Activated CD4-positive, alpha-beta T cell treated with anti-CD3 and anti-CD28 coated beads, Interleukin-2, amount 10 ng/mL, durations not matched to agents 7 days and 5 days (primary cell): ENCODE measurements around the gene TBL1X. TPM values are rescaled to one million over a fixed set of nuclear protein-coding genes. Genes with fewer than 3 reads are reported as not detected.

ENCODE experiments used
- CTCF ChIA-PET: fragments of 350-600 bp; sonication (Branson Sonifier 250); formaldehyde crosslinking; loops from one replicate; lab custom pipeline; 2021; ENCODE audit warnings: antibody characterized with exemption; lab: Charles Lee
- POLR2A ChIA-PET: fragments of 350-600 bp; sonication (Branson Sonifier 250); formaldehyde crosslinking; loops from one replicate; lab custom pipeline; 2021; ENCODE audit warnings: antibody characterized with exemption; lab: Charles Lee
- DNase-seq: peaks from one replicate; pipeline ENCODE4 v3.0.0-alpha.2; 2020
- H3K27ac Mint-ChIP-seq: one replicate; pipeline ENCODE4 v1.8.0; 2021; ENCODE audit warnings: mild to moderate bottlenecking, moderate library complexity, mixed read lengths
- H3K27me3 Mint-ChIP-seq: one replicate; pipeline ENCODE4 v1.8.0; 2021; ENCODE audit warnings: mixed read lengths
- H3K36me3 Mint-ChIP-seq: one replicate; pipeline ENCODE4 v1.8.0; 2021; ENCODE audit warnings: low read depth, mixed read lengths
- H3K4me1 Mint-ChIP-seq: one replicate; pipeline ENCODE4 v1.8.0; 2021; ENCODE audit warnings: mixed read lengths
- H3K4me3 Mint-ChIP-seq: one replicate; pipeline ENCODE4 v1.8.0; 2021; ENCODE audit warnings: mild to moderate bottlenecking, moderate library complexity, mixed read lengths
- H3K9me3 Mint-ChIP-seq: one replicate; pipeline ENCODE4 v1.8.0; 2021; ENCODE audit warnings: mixed read lengths
- total RNA-seq, 2 experiments: library from RNA; stranded (reverse); gene quantifications; one replicate each; pipeline ENCODE4 v1.2.3, GENCODE V29; 2021

Gene TBL1X
- total RNA-seq, 2 experiments from 2014 or later = 21.2 to 23.6 TPM

DNA sequence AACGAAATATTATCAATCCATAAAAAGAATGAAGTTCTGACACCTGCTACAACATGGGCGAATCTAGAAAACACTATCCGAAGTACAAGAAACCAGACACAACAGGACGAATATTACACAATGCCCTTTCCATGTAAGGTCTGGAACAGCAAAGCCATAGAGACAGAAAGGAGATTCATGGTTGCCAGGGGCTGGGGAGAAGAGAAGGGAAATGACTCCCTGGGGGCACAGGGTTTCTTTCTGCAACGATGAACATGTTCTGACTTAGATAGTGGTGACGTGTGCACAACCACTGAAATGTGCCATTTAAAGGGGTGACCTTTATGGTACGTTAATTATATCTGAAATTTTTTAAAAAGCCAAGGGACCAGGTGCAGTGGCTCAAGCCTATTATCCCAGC, 272.5 kb downstream of the TBL1X start:
- CTCF ChIA-PET = no interaction called here
- DNase-seq = no peak
- Mint-ChIP-seq H3K4me1 (no peaks in the 10 kb centered on the region), H3K9me3 (no peaks in the 10 kb centered on the region), H3K36me3 (no peaks in the 10 kb centered on the region), H3K27me3 (no peaks in the 10 kb centered on the region), H3K4me3 (no peak overlapping the region), H3K27ac (no peak overlapping the region)
- POLR2A ChIA-PET = no interaction called here

GRCh38 chrX:9738151-9738550, 273.3 kb downstream of the TBL1X start:
- Mint-ChIP-seq H3K27me3 (no peaks in the 10 kb centered on the region), H3K4me1 (no peaks in the 10 kb centered on the region), H3K27ac (no peak overlapping the region), H3K36me3 (no peaks in the 10 kb centered on the region), H3K4me3 (no peak overlapping the region), H3K9me3 (no peaks in the 10 kb centered on the region)
- POLR2A ChIA-PET = no interaction called here
- DNase-seq = no peak
- CTCF ChIA-PET = no interaction called here

DNA sequence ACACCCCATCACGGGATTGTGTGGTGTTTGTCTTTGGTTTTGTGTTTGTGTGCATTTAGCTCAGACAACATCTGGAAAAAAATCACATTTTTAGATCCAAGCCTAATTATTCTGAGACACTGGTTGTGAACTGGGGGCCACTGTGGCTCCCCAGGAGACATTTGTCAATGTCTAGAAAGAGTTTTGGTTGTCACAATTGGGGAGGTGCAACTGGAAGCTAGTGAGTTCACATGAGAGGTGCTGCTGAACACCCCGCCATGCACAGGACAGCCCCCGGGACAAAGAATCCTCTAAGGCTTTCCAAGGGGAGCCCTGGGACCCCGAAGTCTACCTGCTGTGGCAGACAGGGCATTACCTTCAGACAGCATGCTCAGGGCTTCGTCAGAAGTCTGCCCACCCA, 274.3 kb downstream of the TBL1X start:
- POLR2A ChIA-PET = no interaction called here
- Mint-ChIP-seq H3K36me3 (no peaks in the 10 kb centered on the region), H3K9me3 (no peaks in the 10 kb centered on the region), H3K27ac (no peak overlapping the region), H3K27me3 (no peaks in the 10 kb centered on the region), H3K4me3 (no peak overlapping the region), H3K4me1 (no peaks in the 10 kb centered on the region)
- no peak for DNase-seq
- CTCF ChIA-PET = no interaction called here

GRCh38 chrX:9745417-9746115, 280.7 kb downstream of the TBL1X start:
- no peak overlapping the region for H3K4me3 Mint-ChIP-seq

DNA sequence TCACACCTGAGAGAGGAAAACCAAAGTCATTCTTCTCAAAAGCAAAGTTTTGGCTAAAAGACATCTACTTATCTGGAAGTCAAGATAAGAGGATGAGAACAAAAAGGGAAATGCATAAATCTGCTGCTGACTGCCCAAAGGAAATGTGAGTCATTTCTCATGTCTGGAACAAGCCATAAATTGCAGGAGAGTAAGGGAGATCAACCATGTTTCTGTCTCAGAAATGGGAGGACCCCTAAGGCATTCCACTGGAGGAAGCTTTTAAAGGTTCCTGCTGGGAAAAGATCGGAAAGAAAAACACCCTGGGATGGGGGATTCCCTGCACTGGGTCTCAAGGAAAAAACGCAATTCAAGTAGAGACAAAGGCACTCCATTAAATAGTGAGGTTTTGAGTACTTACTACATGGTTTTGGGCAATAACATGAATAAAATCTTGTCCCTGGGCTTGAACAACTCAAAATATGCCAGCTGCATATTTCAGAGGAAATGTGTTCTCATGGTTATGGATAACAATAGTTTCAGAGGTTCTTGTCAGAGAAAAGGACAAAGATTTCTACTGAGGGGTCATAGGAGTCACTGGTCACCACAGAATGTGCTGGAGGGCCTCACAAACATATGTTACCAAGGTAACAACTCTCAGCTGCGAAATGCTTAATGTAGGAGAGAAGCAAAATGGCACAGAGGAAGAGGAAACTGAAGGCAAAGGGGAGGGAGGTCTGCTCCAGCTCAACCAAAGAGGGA, 281.5 kb downstream of the TBL1X start:
- H3K4me1 Mint-ChIP-seq = peaks cover 18% of the 10 kb centered on the region
- ChIA-PET CTCF (no interaction called here), POLR2A (no interaction called here)
- H3K4me3 Mint-ChIP-seq = no peak overlapping the region
- H3K27ac Mint-ChIP-seq = no peak overlapping the region
- H3K36me3 Mint-ChIP-seq = peaks cover 8% of the 10 kb centered on the region
- peaks cover 9% of the 10 kb centered on the region for H3K9me3 Mint-ChIP-seq
- no peaks in the 10 kb centered on the region for H3K27me3 Mint-ChIP-seq
- no peak for DNase-seq

More at GRCh38 chrX:9745417-9746115, 280.7 kb downstream of the TBL1X start:
- H3K9me3 Mint-ChIP-seq = peaks cover 9% of the 10 kb centered on the region
- H3K27me3 Mint-ChIP-seq = no peaks in the 10 kb centered on the region
- peak overlapping the region; percentile 86 for H3K27ac Mint-ChIP-seq
- ChIA-PET POLR2A (no interaction called here), CTCF (no interaction called here)
- H3K36me3 Mint-ChIP-seq = peaks cover 8% of the 10 kb centered on the region
- DNase-seq = peak; percentile 9
- peaks cover 18% of the 10 kb centered on the region for H3K4me1 Mint-ChIP-seq

DNA sequence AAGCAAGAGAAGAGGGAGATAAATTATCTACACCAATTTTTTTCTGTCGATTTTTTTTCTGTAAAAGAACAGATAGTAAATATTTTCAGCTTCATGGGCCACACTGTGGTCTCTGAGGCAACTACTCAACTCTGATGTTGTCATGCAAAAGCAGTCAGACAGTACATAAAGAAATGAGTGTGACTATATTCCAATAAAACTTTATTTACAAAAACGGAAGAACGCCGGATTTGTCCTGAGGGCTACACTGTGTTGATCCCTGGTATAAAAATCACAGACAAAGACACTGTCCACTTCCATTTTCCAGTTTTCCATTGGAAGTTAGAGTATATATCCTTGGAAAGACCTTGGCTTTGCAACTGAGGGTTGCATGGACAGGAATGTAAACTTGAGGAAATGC, 282.8 kb downstream of the TBL1X start:
- peaks cover 18% of the 10 kb centered on the region for H3K4me1 Mint-ChIP-seq
- peaks cover 9% of the 10 kb centered on the region for H3K9me3 Mint-ChIP-seq
- POLR2A ChIA-PET = no interaction called here
- peaks cover 8% of the 10 kb centered on the region for H3K36me3 Mint-ChIP-seq
- CTCF ChIA-PET = no interaction called here
- no peak overlapping the region for H3K4me3 Mint-ChIP-seq
- H3K27me3 Mint-ChIP-seq = no peaks in the 10 kb centered on the region
- no peak for DNase-seq
- no peak overlapping the region for H3K27ac Mint-ChIP-seq

DNA sequence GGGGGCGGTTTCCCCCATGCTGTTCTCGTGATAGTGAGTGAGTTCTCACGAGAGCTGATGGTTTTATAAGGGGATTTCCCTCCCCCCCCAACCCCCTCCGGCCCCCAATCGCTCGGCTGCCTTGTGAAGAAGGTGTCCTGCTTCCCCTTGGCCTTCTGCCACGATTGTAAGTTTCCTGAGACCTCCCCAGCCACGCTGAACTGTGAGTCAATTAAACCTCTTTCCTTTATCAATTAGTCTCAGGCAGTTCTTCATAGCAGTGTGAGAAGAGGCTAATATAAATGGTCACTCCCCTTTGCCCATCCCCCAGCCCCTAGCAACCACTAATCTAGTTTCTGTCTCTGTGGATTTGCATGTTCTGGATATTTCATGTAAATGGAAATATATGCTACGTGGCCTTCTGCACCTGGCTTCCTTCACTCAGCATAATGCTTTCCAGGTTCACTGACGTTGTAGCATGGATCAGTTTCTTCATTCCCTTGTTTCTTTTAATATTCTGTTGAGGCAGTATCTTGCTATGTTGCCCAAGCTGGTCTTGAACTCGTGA, 284.4 kb downstream of the TBL1X start:
- Mint-ChIP-seq H3K9me3 (peaks cover 9% of the 10 kb centered on the region), H3K27me3 (no peaks in the 10 kb centered on the region), H3K36me3 (peaks cover 8% of the 10 kb centered on the region), H3K27ac (no peak overlapping the region), H3K4me3 (no peak overlapping the region), H3K4me1 (peaks cover 18% of the 10 kb centered on the region)
- no peak for DNase-seq
- POLR2A ChIA-PET = no interaction called here
- CTCF ChIA-PET = no interaction called here

GRCh38 chrX:9757366-9757765, 292.5 kb downstream of the TBL1X start:
- H3K4me1 Mint-ChIP-seq = no peaks in the 10 kb centered on the region
- no peak for DNase-seq
- POLR2A ChIA-PET = no interaction called here

DNA sequence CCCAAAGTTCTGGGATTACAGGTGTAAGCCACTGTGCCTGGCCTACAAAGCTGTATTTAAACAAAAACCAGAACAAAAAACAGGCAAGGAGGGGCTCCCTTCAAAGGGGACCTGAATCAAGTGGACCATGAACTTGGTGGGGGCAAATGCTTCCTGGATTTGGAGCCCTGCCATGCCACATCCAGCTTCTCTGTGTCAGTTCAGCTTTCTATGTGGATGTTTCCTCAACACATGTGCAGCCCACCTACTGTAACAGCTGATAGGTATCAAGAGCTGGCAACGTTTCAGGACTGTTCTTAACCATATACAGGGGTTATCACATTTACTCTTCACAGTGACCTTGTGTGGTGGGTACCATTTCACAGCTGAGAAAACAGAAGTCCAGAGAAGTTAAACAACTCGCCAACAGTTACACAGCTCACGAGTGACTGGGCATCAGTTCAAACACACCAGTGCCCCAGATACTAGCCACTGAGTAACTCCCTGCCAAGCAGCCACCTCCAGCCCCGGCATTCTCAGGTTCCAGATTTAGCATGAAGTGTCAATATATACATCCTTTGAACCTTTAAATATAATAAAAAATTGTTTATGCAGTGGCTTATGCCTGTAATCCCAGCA, 293.3 kb downstream of the TBL1X start:
- DNase-seq = no peak
- CTCF ChIA-PET = interaction anchor here (0.5 kb wide), 1 partner anchor 30 kb away, joined by 3 read pairs; no protein-coding TSS in a partner anchor
- H3K9me3 Mint-ChIP-seq = no peaks in the 10 kb centered on the region
- H3K27ac Mint-ChIP-seq = no peak overlapping the region
- H3K36me3 Mint-ChIP-seq = no peaks in the 10 kb centered on the region
- no peak overlapping the region for H3K4me3 Mint-ChIP-seq
- H3K4me1 Mint-ChIP-seq = no peaks in the 10 kb centered on the region
- POLR2A ChIA-PET = no interaction called here
- no peaks in the 10 kb centered on the region for H3K27me3 Mint-ChIP-seq

More at GRCh38 chrX:9757366-9757765, 292.5 kb downstream of the TBL1X start:
- H3K36me3 Mint-ChIP-seq = no peaks in the 10 kb centered on the region
- H3K4me3 Mint-ChIP-seq = no peak overlapping the region
- no peaks in the 10 kb centered on the region for H3K9me3 Mint-ChIP-seq
- CTCF ChIA-PET = interaction anchor here (0.5 kb wide), 1 partner anchor 31 kb away, joined by 3 read pairs; no protein-coding TSS in a partner anchor
- H3K27ac Mint-ChIP-seq = no peak overlapping the region
- H3K27me3 Mint-ChIP-seq = no peaks in the 10 kb centered on the region

- H3K4me3 Mint-ChIP-seq = no peak overlapping the region
- H3K9me3 Mint-ChIP-seq = no peaks in the 10 kb centered on the region
- ChIA-PET CTCF (no interaction called here), POLR2A (no interaction called here)
- H3K36me3 Mint-ChIP-seq = no peaks in the 10 kb centered on the region
- H3K4me1 Mint-ChIP-seq = no peaks in the 10 kb centered on the region
- no peak for DNase-seq
- H3K27ac Mint-ChIP-seq = no peak overlapping the region
- H3K27me3 Mint-ChIP-seq = peaks cover 4% of the 10 kb centered on the region
These were observed 294.5 kb downstream of the TBL1X start for GRCh38 chrX:9759337-9759736.

- Mint-ChIP-seq H3K36me3 (no peaks in the 10 kb centered on the region), H3K27me3 (peaks cover 15% of the 10 kb centered on the region), H3K9me3 (no peaks in the 10 kb centered on the region), H3K27ac (no peak overlapping the region), H3K4me3 (no peak overlapping the region), H3K4me1 (peaks cover 3% of the 10 kb centered on the region)
- CTCF ChIA-PET = interaction anchor here (0.6 kb wide), 1 partner anchor 948 kb away, joined by 3 read pairs; no protein-coding TSS in a partner anchor
- no peak for DNase-seq
- POLR2A ChIA-PET = no interaction called here
These were observed 300.3 kb downstream of the TBL1X start for GRCh38 chrX:9765072-9765736.

GRCh38 chrX:9765737-9766097, 300.9 kb downstream of the TBL1X start, which contains the start of gene GPR143:
Gene GPR143, minus strand, starts transcription at chrX:9765847. Its CDS starts 30 bp downstream, at chrX:9765817.
- no peak for DNase-seq
- Mint-ChIP-seq H3K4me1 (peaks cover 3% of the 10 kb centered on the region), H3K27me3 (peaks cover 15% of the 10 kb centered on the region), H3K9me3 (no peaks in the 10 kb centered on the region), H3K36me3 (no peaks in the 10 kb centered on the region), H3K4me3 (no peak within 1 kb of the TSS), H3K27ac (no peak within 1 kb of the TSS)
- POLR2A ChIA-PET = no interaction called here
- CTCF ChIA-PET = no interaction called here
